22Rv1 (cell line): ENCODE results near the gene PPP2R2B.

Experiments
- CTCF ChIP-seq: fragments of 450-650 bp; IDR thresholded peaks from 2 replicates; pipeline ENCODE4 v1.5.1; 2017; ENCODE audit warnings: mild to moderate bottlenecking
- ZFX ChIP-seq: fragments of 450-650 bp; IDR thresholded peaks from 2 replicates; pipeline ENCODE4 v1.6.1; 2017; ENCODE audit warnings: antibody characterized with exemption, borderline replicate concordance

DNA sequence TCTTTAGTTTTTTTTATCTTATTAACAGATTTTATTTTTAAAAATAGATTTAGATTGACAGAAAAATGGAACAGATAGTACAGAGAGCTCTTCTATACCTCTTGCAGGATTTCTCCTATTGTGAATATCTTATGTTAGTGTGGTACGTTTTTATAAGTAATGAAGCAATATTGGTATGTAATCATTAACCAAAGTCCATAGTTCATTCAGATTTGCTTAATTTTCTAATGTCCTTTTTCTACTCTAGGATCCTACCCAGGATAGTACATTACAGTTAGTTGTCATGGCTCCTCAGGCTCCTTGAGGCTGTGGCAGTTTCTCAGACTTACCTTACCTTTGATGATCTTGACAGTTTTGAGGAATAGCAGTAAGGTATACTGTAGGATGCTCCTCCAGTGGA, 30.4 kb downstream of the PPP2R2B start:
- TF ChIP-seq CTCF: no peak
- no peak for TF ChIP-seq ZFX
